Measurements from ENCODE around the gene RAPGEF3. TPM values are rescaled to one million over a fixed set of nuclear protein-coding genes. Genes with fewer than 3 reads are reported as not detected.

RAPGEF3 gene
- total and polyA plus RNA-seq, 2 of the 13 experiments (the other 11 are each of a cell fraction or from before 2014, with no cell fraction given), result 0.07 TPM

DNA sequence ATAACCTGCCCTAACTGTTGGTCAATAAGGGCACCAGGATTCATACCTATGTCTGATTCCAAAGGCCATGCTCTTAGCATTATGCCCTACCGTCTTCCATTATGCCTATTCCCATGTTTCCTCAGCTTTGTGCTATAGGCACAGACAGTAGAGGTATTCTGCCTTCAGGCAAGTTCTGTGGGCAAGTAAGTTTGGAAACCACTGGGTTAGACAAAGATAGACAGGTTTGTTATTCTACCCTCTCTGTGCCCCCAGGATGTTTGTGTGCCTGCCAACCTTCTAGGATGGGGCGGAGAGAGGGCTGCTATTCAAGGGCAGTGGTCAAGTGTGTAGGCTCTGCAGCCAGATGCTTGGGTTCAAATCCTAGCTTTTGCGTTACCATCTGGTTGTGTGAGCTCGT lies 4.6 kb downstream of the RAPGEF3 start (continued):
- TF ChIP-seq, protein P1, sequence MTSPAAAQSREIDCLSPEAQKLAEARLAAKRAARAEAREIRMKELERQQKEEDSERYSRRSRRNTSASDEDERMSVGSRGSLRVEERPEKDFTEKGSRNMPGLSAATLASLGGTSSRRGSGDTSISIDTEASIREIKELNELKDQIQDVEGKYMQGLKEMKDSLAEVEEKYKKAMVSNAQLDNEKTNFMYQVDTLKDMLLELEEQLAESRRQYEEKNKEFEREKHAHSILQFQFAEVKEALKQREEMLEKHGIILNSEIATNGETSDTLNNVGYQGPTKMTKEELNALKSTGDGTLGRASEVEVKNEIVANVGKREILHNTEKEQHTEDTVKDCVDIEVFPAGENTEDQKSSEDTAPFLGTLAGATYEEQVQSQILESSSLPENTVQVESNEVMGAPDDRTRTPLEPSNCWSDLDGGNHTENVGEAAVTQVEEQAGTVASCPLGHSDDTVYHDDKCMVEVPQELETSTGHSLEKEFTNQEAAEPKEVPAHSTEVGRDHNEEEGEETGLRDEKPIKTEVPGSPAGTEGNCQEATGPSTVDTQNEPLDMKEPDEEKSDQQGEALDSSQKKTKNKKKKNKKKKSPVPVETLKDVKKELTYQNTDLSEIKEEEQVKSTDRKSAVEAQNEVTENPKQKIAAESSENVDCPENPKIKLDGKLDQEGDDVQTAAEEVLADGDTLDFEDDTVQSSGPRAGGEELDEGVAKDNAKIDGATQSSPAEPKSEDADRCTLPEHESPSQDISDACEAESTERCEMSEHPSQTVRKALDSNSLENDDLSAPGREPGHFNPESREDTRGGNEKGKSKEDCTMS (CRISPR knock-in tag; conservative IDR thresholded peaks at IDR 0.05), result no peak
- no peak for TF ChIP-seq SNRNP70 (IDR thresholded peaks at IDR 0.05; ENCODE audit: low read depth, low read length)
- no peak for TF ChIP-seq ZNF781 (CRISPR knock-in tag; IDR thresholded peaks at IDR 0.05; ENCODE audit: borderline replicate concordance, not compliant biosample characterization)

DNA sequence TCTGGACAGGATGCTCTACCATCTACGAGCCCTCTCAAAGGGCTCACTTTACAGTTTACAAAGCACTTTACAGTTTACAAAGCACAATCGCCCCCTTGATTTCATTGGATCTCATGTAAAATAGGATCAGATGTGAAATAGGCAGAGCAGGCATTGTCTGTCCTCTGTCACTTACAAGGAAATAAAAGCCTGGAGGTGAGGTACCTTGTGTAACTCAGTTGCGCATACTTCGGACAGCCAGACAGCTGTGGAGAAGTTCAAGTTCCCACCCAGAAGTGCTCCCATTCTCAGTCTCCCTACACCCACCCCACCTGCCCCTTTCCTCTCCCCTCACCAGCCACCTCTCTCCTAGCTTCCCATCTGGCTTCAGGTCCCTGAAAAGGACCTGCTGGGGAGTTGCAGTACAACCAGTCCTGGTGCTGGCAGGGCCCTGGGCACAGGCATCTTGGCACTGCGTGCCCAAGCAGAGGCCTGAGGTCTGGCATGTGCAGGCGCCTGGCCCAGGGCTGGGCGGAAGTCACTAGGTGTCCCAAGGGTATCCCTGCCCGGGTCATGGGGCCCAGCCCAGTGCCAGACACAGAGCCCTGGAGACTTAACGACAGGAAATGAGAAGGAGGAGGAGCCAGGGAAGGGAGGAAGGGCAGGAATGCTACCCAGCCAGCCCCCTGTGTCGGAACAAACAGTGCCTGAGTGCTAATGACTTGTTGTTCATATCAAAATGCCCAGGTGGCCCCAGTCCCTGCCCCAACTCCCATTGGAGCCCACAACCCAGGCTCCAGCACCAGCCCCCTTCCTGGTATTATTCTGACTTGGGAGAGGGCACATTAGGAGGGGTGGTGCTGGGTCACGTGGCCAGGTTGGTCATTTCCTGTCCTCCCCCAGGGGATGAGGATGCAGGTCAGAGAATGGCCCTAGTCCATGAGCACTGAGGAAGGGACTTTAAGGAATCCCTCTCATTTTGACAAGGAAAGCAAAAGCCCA lies 5.4 kb downstream of the RAPGEF3 start:
- Histone ChIP-seq H4K20me1 (ENCODE audit: insufficient read depth, low read length) (no peaks in the 10 kb centered on the region), H3K9ac (ENCODE audit: insufficient read depth, low read depth, low read length) (no peak overlapping the region), H3K27ac (ENCODE audit: extremely low read length, insufficient read depth, low read length) (no peak overlapping the region), H3K9me3 (ENCODE audit: low read length) (no peaks in the 10 kb centered on the region), H3K4me1 (ENCODE audit: insufficient read depth, low read length) (peaks cover 25% of the 10 kb centered on the region), H3K4me2 (ENCODE audit: low read depth, low read length) (peak overlapping the region; percentile 23; the same call in 1 of the 2 replicates), H2AFZ (ENCODE audit: low read length) (no peak overlapping the region), H3K36me3 (replicated peaks in 1 of 2; ENCODE audit: control insufficient read depth in 1 of 2, insufficient read depth in 2 of 2, low read length in 2 of 2) (no peaks in the 10 kb centered on the region), H3K27me3 (ENCODE audit: control insufficient read depth in 1 of 2, insufficient read depth in 2 of 2, low read length in 2 of 2) (peaks cover 6 to 50% of the 10 kb centered on the region in 2 experiments; a peak in 3 of 5 replicates), H3K79me2 (ENCODE audit: insufficient read depth, low read length) (no peaks in the 10 kb centered on the region), H3K4me3 (replicated peaks in 1 of 3; ENCODE audit: insufficient read depth in 1 of 3, low read depth in 2 of 3, low read length in 3 of 3) (no peak overlapping the region)
- 42% methylated on average over 11 of the region's 11 CpGs for WGBS (ENCODE audit: low lambda C conversion rate)
- no peak for TF ChIP-seq JUND (CRISPR knock-in tag; IDR thresholded peaks at IDR 0.05)
- DNase-seq (ENCODE audit: low spot score) (no peak), FAIRE-seq (no peak), ATAC-seq (no peak)
- in situ Hi-C loops (cut with HindIII; ENCODE audit: extremely low pct_ligation_motif_present, low pct_unique_long_range_greater_than_20kb), result no loop called here
- BruUV-seq (replicated peaks), result no TSS peak
- POLR2A ChIA-PET, result no interaction called here
- CTCF ChIA-PET (ENCODE audit: low intra/inter-chr PET ratio, low total read pairs), result no interaction called here
- intact Hi-C loops (cut with micrococcal nuclease; ENCODE audit: unreplicated experiment), result no loop called here
